Trophoblast cell (in vitro differentiated cells and primary cell): ENCODE results near the gene MPST.

Source experiments
- DNase-seq, 2 donors: peaks; one replicate each; pipeline ENCODE4 v3.0.0-alpha.2; 2016
- H2AFZ ChIP-seq: 2 replicates; pipeline ENCODE4 v1.6.1; 2013; ENCODE audit warnings: low read length, moderate library complexity, mild to moderate bottlenecking; ENCODE audit not compliant: insufficient read depth, poor library complexity
- H2AK5ac ChIP-seq: 2 replicates; pipeline ENCODE4 v1.6.1; 2013; ENCODE audit warnings: mild to moderate bottlenecking, low read length
- H2BK120ac ChIP-seq: 2 replicates; pipeline ENCODE4 v1.6.1; 2013; ENCODE audit warnings: low read length, mild to moderate bottlenecking, moderate library complexity; ENCODE audit not compliant: insufficient read depth, poor library complexity
- H2BK12ac ChIP-seq: 2 replicates; pipeline ENCODE4 v1.6.1; 2013; ENCODE audit warnings: mild to moderate bottlenecking, low read length, moderate library complexity
- H2BK5ac ChIP-seq: 2 replicates; pipeline ENCODE4 v1.6.1; 2013; ENCODE audit warnings: low read length, low read depth, moderate library complexity, mild to moderate bottlenecking; ENCODE audit not compliant: poor library complexity
- H3K14ac ChIP-seq: 2 replicates; pipeline ENCODE4 v1.6.1; 2013; ENCODE audit warnings: mild to moderate bottlenecking, low read length
- H3K18ac ChIP-seq: 2 replicates; pipeline ENCODE4 v1.6.1; 2013; ENCODE audit warnings: mild to moderate bottlenecking, low read length
- H3K23ac ChIP-seq: 2 replicates; pipeline ENCODE4 v1.6.1; 2013; ENCODE audit warnings: low read length
- H3K27ac ChIP-seq: 2 replicates; pipeline ENCODE4 v1.5.1; 2013; ENCODE audit warnings: low read depth, mild to moderate bottlenecking, inconsistent platforms, low read length, moderate library complexity
- H3K27me3 ChIP-seq: 2 replicates; pipeline ENCODE4 v1.6.1; 2013; ENCODE audit warnings: inconsistent platforms, mild to moderate bottlenecking, low read length, moderate library complexity; ENCODE audit not compliant: insufficient read depth
- H3K36me3 ChIP-seq, 2 experiments: 1 replicate in 1 of 2; 2 replicates in 1 of 2; pipeline ENCODE4 v1.6.1; 2013; ENCODE audit warnings: low read length in 2 of 2, mild to moderate bottlenecking in 2 of 2, moderate library complexity in 1 of 2; ENCODE audit not compliant: insufficient read depth in 2 of 2, control insufficient read depth in 1 of 2
- H3K4ac ChIP-seq: 2 replicates; pipeline ENCODE4 v1.6.1; 2013; ENCODE audit warnings: low read depth, mild to moderate bottlenecking, low read length, moderate library complexity
- H3K4me1 ChIP-seq, 2 experiments: 1 replicate in 1 of 2; 2 replicates in 1 of 2; pipeline ENCODE4 v1.6.1; 2013; ENCODE audit warnings: low read length in 2 of 2, mild to moderate bottlenecking in 2 of 2, moderate library complexity in 1 of 2; ENCODE audit not compliant: insufficient read depth in 2 of 2, control insufficient read depth in 1 of 2
- H3K4me2 ChIP-seq: 2 replicates; pipeline ENCODE4 v1.6.1; 2013; ENCODE audit warnings: inconsistent platforms, mild to moderate bottlenecking, low read length, moderate library complexity
- H3K4me3 ChIP-seq: 2 replicates; pipeline ENCODE4 v1.5.1; 2013; ENCODE audit warnings: mild to moderate bottlenecking, low read depth, low read length, inconsistent platforms
- H3K79me1 ChIP-seq: one replicate; pipeline ENCODE4 v1.6.1; 2013; ENCODE audit warnings: low read length
- H3K79me2 ChIP-seq: 2 replicates; pipeline ENCODE4 v1.6.1; 2013; ENCODE audit warnings: low read length, mild to moderate bottlenecking; ENCODE audit not compliant: control insufficient read depth, insufficient read depth, poor library complexity
- H3K9ac ChIP-seq: 2 replicates; pipeline ENCODE4 v1.6.1; 2013; ENCODE audit warnings: mild to moderate bottlenecking, low read length
- H3K9me3 ChIP-seq: 2 replicates; pipeline ENCODE4 v1.6.1; 2013; ENCODE audit warnings: low read depth, mild to moderate bottlenecking, control low read depth, inconsistent platforms, low read length; ENCODE audit not compliant: insufficient read depth
- H4K12ac ChIP-seq: 2 replicates; pipeline ENCODE4 v1.6.1; 2013; ENCODE audit warnings: low read depth, mild to moderate bottlenecking, low read length, moderate library complexity
- H4K8ac ChIP-seq: 2 replicates; pipeline ENCODE4 v1.6.1; 2013; ENCODE audit warnings: low read depth, mild to moderate bottlenecking, low read length, moderate library complexity
- H4K91ac ChIP-seq: one replicate; pipeline ENCODE4 v1.6.1; 2013; ENCODE audit warnings: low read depth, mild to moderate bottlenecking, low read length, moderate library complexity
- WGBS: extraction: QIAGEN DNeasy Blood & Tissue Kit; methylation state at CpG from one replicate; pipeline ENCODE4 v1.1.7; 2013; ENCODE audit warnings: missing lambda C conversion rate; ENCODE audit not compliant: insufficient read length, insufficient coverage; ENCODE audit errors: extremely low coverage; 5-methylcytosine and 5-hydroxymethylcytosine counted together

The MPST gene

DNA sequence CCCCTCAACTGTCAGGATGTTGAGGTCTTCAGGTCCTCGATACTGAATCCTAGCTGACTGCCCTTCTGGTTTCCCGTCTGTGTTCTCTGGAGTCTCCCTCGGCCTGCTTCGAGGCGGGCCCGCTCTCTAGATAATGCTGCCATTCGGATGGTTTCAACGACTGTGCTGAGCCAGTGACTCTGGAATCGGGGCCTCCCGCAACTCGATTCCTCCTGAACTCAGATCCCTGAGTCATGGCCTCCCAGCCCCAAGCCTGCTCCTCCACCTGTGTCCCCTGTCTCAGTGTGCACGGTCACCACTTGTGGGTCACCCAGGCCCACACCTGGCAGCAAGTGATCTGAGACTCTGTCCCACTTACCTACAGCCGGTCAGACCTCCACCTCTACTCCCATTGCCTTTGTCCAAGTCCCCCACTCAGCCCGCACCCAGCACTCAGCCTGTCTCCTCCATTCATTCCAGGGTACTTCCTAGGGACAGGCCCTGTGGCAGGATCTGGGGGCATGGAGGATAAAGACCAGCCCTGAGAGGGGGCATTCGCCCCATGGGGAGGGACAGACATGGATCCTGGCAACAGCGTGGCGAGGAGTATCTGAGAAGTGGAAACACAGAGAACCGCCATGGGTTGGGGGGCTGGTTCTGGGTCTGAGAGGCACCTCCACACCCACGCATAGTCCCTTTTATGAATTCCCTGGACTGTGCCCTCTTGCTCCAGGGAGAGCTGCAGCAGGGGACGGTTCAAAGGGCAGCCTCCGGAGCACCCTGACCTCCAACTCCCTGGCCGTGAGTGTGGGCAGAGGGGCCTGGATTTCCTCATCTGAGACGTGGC, 14.3 kb downstream of the MPST start:
- H3K27ac ChIP-seq: no peak overlapping the region
- H4K8ac ChIP-seq: no peak overlapping the region
- H3K27me3 ChIP-seq: no peaks in the 10 kb centered on the region
- no peaks in the 10 kb centered on the region for H3K79me1 ChIP-seq
- no peak overlapping the region for H2AK5ac ChIP-seq
- no peak overlapping the region for H3K9ac ChIP-seq
- no peak overlapping the region for H4K91ac ChIP-seq
- H3K79me2 ChIP-seq: no peaks in the 10 kb centered on the region
- no peak overlapping the region for H4K12ac ChIP-seq
- H3K4me3 ChIP-seq: no peak overlapping the region
- H3K4ac ChIP-seq: no peak overlapping the region
- H3K23ac ChIP-seq: no peak overlapping the region
- no peak overlapping the region for H2AFZ ChIP-seq
- no peak overlapping the region for H3K14ac ChIP-seq
- H3K9me3 ChIP-seq: no peaks in the 10 kb centered on the region
- no peak for DNase-seq
- peaks cover 9 to 14% of the 10 kb centered on the region in 2 experiments for H3K4me1 ChIP-seq
- H3K18ac ChIP-seq: no peak overlapping the region
- peaks cover 10 to 11% of the 10 kb centered on the region in 2 experiments for H3K36me3 ChIP-seq
- no CpG with 5 or more reads among the region's 23 CpGs for WGBS
- H2BK12ac ChIP-seq: no peak overlapping the region
- H2BK5ac ChIP-seq: no peak overlapping the region
- H3K4me2 ChIP-seq: no peak overlapping the region
- H2BK120ac ChIP-seq: no peak overlapping the region

DNA sequence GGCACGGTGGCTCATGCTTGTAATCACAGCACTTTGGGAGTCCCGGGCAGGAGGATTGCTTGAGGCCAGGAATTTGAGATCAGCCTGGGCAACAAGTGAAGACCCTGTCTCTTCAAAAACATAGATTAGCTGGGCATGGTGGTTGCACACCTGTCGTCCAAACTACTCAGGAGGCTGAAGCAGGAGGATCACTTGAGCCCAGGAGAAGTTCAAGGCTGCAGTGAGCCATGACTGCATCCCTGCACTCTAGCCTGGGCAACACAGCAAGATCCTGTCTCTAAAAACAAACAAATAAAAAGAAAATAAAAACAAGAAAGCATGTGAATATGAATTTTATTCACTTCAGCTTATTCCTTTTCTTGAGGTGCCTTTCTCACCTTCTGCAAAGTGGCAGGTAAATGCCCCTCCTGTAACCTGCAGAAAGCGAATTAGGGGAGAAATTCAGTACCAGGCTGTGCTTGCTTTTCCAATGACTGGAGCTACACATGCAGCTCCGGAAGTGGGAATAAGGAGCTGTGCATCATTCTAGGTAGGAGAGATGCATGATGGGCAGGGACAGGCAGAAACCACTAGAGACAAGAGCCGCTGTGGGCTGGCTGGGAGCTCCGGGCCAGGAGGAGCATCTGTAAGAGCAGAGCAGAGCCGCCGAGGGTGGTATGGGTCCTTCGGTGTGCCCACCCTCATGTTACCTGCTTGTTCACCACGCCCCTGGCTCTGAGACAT, 17.3 kb downstream of the MPST start:
- H4K91ac ChIP-seq: no peak overlapping the region
- H3K36me3 ChIP-seq: no peaks in the 10 kb centered on the region
- H3K4ac ChIP-seq: no peak overlapping the region
- no peak overlapping the region for H2BK120ac ChIP-seq
- no peak overlapping the region for H2BK12ac ChIP-seq
- H3K23ac ChIP-seq: no peak overlapping the region
- H3K9ac ChIP-seq: no peak overlapping the region
- WGBS: no CpG with 5 or more reads among the region's 11 CpGs
- DNase-seq: no peak
- no peak overlapping the region for H2AK5ac ChIP-seq
- no peak overlapping the region for H2BK5ac ChIP-seq
- H4K12ac ChIP-seq: no peak overlapping the region
- no peak overlapping the region for H3K27ac ChIP-seq
- H3K4me2 ChIP-seq: no peak overlapping the region
- H3K4me1 ChIP-seq: peaks cover 9 to 12% of the 10 kb centered on the region in 2 experiments
- no peaks in the 10 kb centered on the region for H3K9me3 ChIP-seq
- no peak overlapping the region for H3K14ac ChIP-seq
- no peaks in the 10 kb centered on the region for H3K79me2 ChIP-seq
- no peak overlapping the region for H3K4me3 ChIP-seq
- no peak overlapping the region for H2AFZ ChIP-seq
- H3K18ac ChIP-seq: no peak overlapping the region
- H4K8ac ChIP-seq: no peak overlapping the region
- H3K27me3 ChIP-seq: no peaks in the 10 kb centered on the region
- no peaks in the 10 kb centered on the region for H3K79me1 ChIP-seq

DNA sequence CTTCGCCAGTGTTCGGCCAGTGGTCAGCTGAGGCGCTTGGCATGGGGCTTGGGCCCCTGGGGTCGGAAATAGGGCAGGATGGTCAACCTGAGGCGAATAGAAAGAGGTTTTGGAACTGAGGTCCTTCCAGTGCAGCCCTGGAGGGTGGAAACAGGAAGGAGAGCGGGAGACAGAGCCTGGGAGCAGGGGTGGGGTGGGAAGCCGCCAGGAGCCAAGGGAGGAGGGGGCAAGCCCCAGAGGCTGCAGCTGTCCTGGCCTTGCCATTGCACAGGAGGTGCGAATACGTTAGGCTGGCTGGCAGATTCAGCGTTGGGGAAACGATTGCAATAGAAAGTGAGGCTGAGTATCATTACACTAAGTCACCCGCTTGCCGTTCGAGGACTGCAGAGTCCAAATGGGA, 18.1 kb downstream of the MPST start:
- no peak overlapping the region for H2BK120ac ChIP-seq
- peaks cover 4 to 7% of the 10 kb centered on the region in 2 experiments for H3K4me1 ChIP-seq
- H3K9ac ChIP-seq: no peak overlapping the region
- no peak overlapping the region for H3K18ac ChIP-seq
- H3K14ac ChIP-seq: no peak overlapping the region
- WGBS: no CpG with 5 or more reads among the region's 14 CpGs
- no peak overlapping the region for H2AFZ ChIP-seq
- no peak overlapping the region for H3K4me3 ChIP-seq
- H3K4ac ChIP-seq: no peak overlapping the region
- H3K79me2 ChIP-seq: no peaks in the 10 kb centered on the region
- no peak overlapping the region for H3K23ac ChIP-seq
- no peaks in the 10 kb centered on the region for H3K9me3 ChIP-seq
- no peaks in the 10 kb centered on the region for H3K36me3 ChIP-seq
- no peak overlapping the region for H3K27ac ChIP-seq
- no peaks in the 10 kb centered on the region for H3K27me3 ChIP-seq
- no peaks in the 10 kb centered on the region for H3K79me1 ChIP-seq
- H4K12ac ChIP-seq: no peak overlapping the region
- no peak overlapping the region for H2BK5ac ChIP-seq
- DNase-seq: no peak
- H3K4me2 ChIP-seq: no peak overlapping the region
- no peak overlapping the region for H4K91ac ChIP-seq
- no peak overlapping the region for H4K8ac ChIP-seq
- H2AK5ac ChIP-seq: no peak overlapping the region
- H2BK12ac ChIP-seq: no peak overlapping the region

DNA sequence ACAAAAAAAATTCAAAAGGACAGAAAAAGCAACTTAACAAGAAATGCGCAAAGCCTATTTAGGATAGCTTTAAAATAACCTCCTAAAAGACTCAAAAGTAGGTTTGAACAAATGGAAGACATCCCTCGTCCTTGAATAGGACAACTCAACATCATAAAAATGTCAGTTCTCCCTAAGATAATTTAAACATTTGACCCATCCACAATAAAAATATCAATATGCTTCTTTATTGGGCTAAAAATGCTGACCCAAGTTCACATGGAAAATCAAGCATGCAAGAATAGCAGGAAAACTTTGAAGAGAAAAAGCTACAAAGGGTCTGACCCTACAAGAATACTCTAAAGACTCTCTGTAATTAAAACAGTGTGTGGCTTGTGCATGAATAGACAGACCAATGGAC, 19.9 kb downstream of the MPST start:
- Histone ChIP-seq H3K18ac (no peak overlapping the region), H2BK5ac (no peak overlapping the region), H3K9ac (no peak overlapping the region), H4K12ac (no peak overlapping the region), H2AFZ (no peak overlapping the region), H3K4me3 (no peak overlapping the region), H3K4me2 (no peak overlapping the region), H4K8ac (no peak overlapping the region), H3K23ac (no peak overlapping the region), H3K79me1 (no peaks in the 10 kb centered on the region), H3K36me3 (no peaks in the 10 kb centered on the region), H3K9me3 (no peaks in the 10 kb centered on the region), H3K4ac (no peak overlapping the region), H2AK5ac (no peak overlapping the region), H2BK120ac (no peak overlapping the region), H2BK12ac (no peak overlapping the region), H4K91ac (no peak overlapping the region), H3K79me2 (no peaks in the 10 kb centered on the region), H3K14ac (no peak overlapping the region), H3K27me3 (no peaks in the 10 kb centered on the region), H3K4me1 (no peaks in the 10 kb centered on the region), H3K27ac (no peak overlapping the region)
- WGBS: no CpG with 5 or more reads among the region's 2 CpGs
- no peak for DNase-seq
